ENCODE measurements around the gene PRG2. TPM values are rescaled to one million over a fixed set of nuclear protein-coding genes. Genes with fewer than 3 reads are reported as not detected.
"Not testable (repeated sequence)": the region's sequence is repeated elsewhere in the genome, so short reads cannot be mapped to it uniquely, and the experiment has no call there.

PRG2 gene
- total RNA-seq, 4 donors from 2014 or later: not detected

- in situ Hi-C loops (cut with MboI; ENCODE audit: low sequenced_read_pairs in 4 of 4): loop anchor here in 2 of 4 donors (25.0 kb wide), 2 partner anchors 256 to 531 kb away; no protein-coding TSS in a partner anchor
- Histone ChIP-seq H3K4me1 (no peaks in the 10 kb centered on the region), H3K4me3 (no peak overlapping the region), H3K9me3 (no peaks in the 10 kb centered on the region), H3K36me3 (no peaks in the 10 kb centered on the region), H3K27ac (no peak overlapping the region), H3K27me3 (no peaks in the 10 kb centered on the region)
- no peak for DNase-seq
- intact Hi-C loops (cut with DNase I; ENCODE audit: low total_unique reads): no loop called here
- TF ChIP-seq CTCF (IDR thresholded peaks at IDR 0.05 in 4 of 5, conservative IDR thresholded peaks at IDR 0.05 in 1 of 5): no peak
- TF ChIP-seq POLR2A (IDR thresholded peaks at IDR 0.05): no peak
- ATAC-seq: no peak
These were observed 22.2 kb downstream of the PRG2 start for GRCh38 chr11:57368106-57368844.

- Histone ChIP-seq H3K27me3 (no peaks in the 10 kb centered on the region), H3K27ac (no peak overlapping the region), H3K4me3 (no peak overlapping the region), H3K36me3 (no peaks in the 10 kb centered on the region), H3K9me3 (no peaks in the 10 kb centered on the region), H3K4me1 (peaks cover 0 to 3% of the 10 kb centered on the region in 2 donors)
- in situ Hi-C loops (cut with MboI; ENCODE audit: low sequenced_read_pairs in 4 of 4) (loop anchor here in 2 of 4 donors (25.0 kb wide), 2 partner anchors 253 to 528 kb away; no protein-coding TSS in a partner anchor), intact Hi-C loops (cut with DNase I; ENCODE audit: low total_unique reads) (no loop called here)
- TF ChIP-seq CTCF (IDR thresholded peaks at IDR 0.05 in 4 of 5, conservative IDR thresholded peaks at IDR 0.05 in 1 of 5): no peak
- no peak for TF ChIP-seq POLR2A (IDR thresholded peaks at IDR 0.05)
- DNase-seq (no peak), ATAC-seq (no peak)
These were observed 25.4 kb downstream of the PRG2 start for GRCh38 chr11:57364851-57365660.

- H3K27ac ChIP-seq: no peak overlapping the region
- intact Hi-C loops (cut with DNase I; ENCODE audit: low total_unique reads) (no loop called here), in situ Hi-C loops (cut with MboI; ENCODE audit: low sequenced_read_pairs in 4 of 4) (loop anchor here in 2 of 4 donors (25.0 kb wide), 2 partner anchors 251 to 526 kb away; no protein-coding TSS in a partner anchor)
- ATAC-seq (no peak), DNase-seq (no peak)
- TF ChIP-seq POLR2A (IDR thresholded peaks at IDR 0.05): no peak
- TF ChIP-seq CTCF (IDR thresholded peaks at IDR 0.05 in 4 of 5, conservative IDR thresholded peaks at IDR 0.05 in 1 of 5): no peak
- no peak overlapping the region for H3K4me3 ChIP-seq
- H3K27me3 ChIP-seq: no peaks in the 10 kb centered on the region
- peaks cover 3 to 11% of the 10 kb centered on the region in 2 donors for H3K4me1 ChIP-seq
- no peaks in the 10 kb centered on the region for H3K36me3 ChIP-seq
- no peaks in the 10 kb centered on the region for H3K9me3 ChIP-seq
These were observed 27.0 kb downstream of the PRG2 start for GRCh38 chr11:57363131-57364080.

- no peak for ATAC-seq
- intact Hi-C loops (cut with DNase I; ENCODE audit: low total_unique reads): no loop called here
- H3K4me3 ChIP-seq: no peak overlapping the region
These were observed 28.5 kb downstream of the PRG2 start for GRCh38 chr11:57361926-57362325.

GRCh38 chr11:57361420-57361819 lies 29.0 kb downstream of the PRG2 start:
- ATAC-seq; H3K36me3 ChIP-seq; H3K4me3 ChIP-seq; H3K9me3 ChIP-seq; H3K27me3 ChIP-seq; H3K27ac ChIP-seq; DNase-seq; intact Hi-C loops (cut with DNase I; ENCODE audit: low total_unique reads): not testable (repeated sequence)
- H3K4me1 ChIP-seq: peaks cover 3 to 11% of the 10 kb centered on the region in 2 donors
- in situ Hi-C loops (cut with MboI; ENCODE audit: low sequenced_read_pairs in 4 of 4): loop anchor here in 2 of 4 donors (25.0 kb wide), 2 partner anchors 249 to 524 kb away; no protein-coding TSS in a partner anchor

More at GRCh38 chr11:57361926-57362325, 28.5 kb downstream of the PRG2 start:
- TF ChIP-seq CTCF (IDR thresholded peaks at IDR 0.05 in 4 of 5, conservative IDR thresholded peaks at IDR 0.05 in 1 of 5) (no peak), POLR2A (IDR thresholded peaks at IDR 0.05) (no peak)
- H3K4me1 ChIP-seq: peaks cover 3 to 11% of the 10 kb centered on the region in 2 donors
- H3K9me3 ChIP-seq: no peaks in the 10 kb centered on the region
- no peak overlapping the region for H3K27ac ChIP-seq
- no peak for DNase-seq
- H3K27me3 ChIP-seq: no peaks in the 10 kb centered on the region
- H3K36me3 ChIP-seq: no peaks in the 10 kb centered on the region
- in situ Hi-C loops (cut with MboI; ENCODE audit: low sequenced_read_pairs in 4 of 4): loop anchor here in 2 of 4 donors (25.0 kb wide), 2 partner anchors 250 to 525 kb away; no protein-coding TSS in a partner anchor
